Measurements from ENCODE around the gene RAB15.

DNA sequence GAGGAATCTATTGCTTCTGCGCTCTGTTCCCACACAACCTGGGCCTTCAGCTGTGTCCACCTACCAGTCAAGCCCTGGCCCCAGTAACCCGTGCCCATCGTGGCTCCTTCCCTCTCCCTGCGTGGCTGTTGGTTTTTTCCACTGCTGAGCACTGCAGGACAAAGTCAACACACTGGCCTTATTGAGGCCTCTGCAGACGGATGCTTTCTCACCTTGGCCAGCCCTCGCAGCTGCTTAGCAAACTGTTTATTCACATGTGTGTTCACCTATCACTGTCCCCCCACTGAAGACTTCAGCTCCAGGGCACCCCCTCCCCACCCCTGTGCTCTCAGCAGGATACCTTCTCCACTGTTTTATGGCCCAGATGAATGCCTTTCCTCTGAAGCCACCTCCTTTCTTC is 16.8 kb downstream of the RAB15 start:
- TF ChIP-seq, protein P1, sequence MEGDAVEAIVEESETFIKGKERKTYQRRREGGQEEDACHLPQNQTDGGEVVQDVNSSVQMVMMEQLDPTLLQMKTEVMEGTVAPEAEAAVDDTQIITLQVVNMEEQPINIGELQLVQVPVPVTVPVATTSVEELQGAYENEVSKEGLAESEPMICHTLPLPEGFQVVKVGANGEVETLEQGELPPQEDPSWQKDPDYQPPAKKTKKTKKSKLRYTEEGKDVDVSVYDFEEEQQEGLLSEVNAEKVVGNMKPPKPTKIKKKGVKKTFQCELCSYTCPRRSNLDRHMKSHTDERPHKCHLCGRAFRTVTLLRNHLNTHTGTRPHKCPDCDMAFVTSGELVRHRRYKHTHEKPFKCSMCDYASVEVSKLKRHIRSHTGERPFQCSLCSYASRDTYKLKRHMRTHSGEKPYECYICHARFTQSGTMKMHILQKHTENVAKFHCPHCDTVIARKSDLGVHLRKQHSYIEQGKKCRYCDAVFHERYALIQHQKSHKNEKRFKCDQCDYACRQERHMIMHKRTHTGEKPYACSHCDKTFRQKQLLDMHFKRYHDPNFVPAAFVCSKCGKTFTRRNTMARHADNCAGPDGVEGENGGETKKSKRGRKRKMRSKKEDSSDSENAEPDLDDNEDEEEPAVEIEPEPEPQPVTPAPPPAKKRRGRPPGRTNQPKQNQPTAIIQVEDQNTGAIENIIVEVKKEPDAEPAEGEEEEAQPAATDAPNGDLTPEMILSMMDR (IDR thresholded peaks at IDR 0.05): no peak
- TF ChIP-seq POLR2AphosphoS5 (IDR thresholded peaks at IDR 0.05) (no peak), POLR2A (IDR thresholded peaks at IDR 0.05) (no peak)

Data from breast epithelium (tissue), 3 donors.